Measurements from ENCODE around the gene ETV5. TPM values are rescaled to one million over a fixed set of nuclear protein-coding genes. Genes with fewer than 3 reads are reported as not detected.

ETV5 gene
- total and polyA plus RNA-seq, 12 donors: 1.5 to 12.6 (median 5.3) TPM

DNA sequence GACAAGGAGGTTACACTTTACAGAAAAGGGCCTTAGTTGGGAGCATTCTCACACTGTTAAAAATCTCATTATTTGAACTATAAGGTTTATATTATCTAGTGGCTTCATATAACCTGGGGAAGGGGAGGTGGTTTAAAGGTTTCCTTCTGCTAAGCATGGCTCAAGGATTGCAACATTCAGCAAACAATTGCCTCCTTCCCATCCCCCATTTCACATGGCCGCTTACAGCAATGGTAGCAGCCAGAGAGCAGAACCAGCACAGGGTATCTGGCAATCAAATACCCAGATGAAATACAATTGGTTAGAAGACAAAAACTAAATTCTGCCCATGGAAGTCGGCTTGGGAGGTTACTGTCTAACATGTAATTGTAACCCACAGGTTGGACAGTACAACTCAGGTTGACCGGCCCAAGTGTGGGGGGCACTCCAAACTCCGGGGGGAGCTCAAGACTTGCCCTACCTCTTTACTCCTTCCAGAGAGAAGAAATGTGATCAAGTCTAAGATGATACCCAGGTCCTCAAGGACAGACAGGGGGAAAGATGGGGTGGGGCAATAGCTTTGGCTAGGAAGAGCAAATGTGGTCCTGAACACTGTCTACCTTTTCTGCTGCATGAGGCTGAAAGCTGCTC, 15.5 kb downstream of the ETV5 start:
- TF ChIP-seq, protein P1, sequence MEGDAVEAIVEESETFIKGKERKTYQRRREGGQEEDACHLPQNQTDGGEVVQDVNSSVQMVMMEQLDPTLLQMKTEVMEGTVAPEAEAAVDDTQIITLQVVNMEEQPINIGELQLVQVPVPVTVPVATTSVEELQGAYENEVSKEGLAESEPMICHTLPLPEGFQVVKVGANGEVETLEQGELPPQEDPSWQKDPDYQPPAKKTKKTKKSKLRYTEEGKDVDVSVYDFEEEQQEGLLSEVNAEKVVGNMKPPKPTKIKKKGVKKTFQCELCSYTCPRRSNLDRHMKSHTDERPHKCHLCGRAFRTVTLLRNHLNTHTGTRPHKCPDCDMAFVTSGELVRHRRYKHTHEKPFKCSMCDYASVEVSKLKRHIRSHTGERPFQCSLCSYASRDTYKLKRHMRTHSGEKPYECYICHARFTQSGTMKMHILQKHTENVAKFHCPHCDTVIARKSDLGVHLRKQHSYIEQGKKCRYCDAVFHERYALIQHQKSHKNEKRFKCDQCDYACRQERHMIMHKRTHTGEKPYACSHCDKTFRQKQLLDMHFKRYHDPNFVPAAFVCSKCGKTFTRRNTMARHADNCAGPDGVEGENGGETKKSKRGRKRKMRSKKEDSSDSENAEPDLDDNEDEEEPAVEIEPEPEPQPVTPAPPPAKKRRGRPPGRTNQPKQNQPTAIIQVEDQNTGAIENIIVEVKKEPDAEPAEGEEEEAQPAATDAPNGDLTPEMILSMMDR (IDR thresholded peaks at IDR 0.05): no peak
- intact Hi-C loops (cut with DNase I): no loop called here
- Histone ChIP-seq H3K9me3 (no peaks in the 10 kb centered on the region), H3K36me3 (no peaks in the 10 kb centered on the region), H3K27me3 (peaks cover 0 to 1% (median 0%) of the 10 kb centered on the region in 7 donors), H3K27ac (no peak overlapping the region), H3K4me1 (peaks cover 3 to 46% (median 19%) of the 10 kb centered on the region in 9 donors), H3K4me3 (no peak overlapping the region)
- WGBS, 2 donors: 85 to 97% methylated on average over 4 of the region's 4 CpGs
- no peak for DNase-seq
- no peak for ATAC-seq

DNA sequence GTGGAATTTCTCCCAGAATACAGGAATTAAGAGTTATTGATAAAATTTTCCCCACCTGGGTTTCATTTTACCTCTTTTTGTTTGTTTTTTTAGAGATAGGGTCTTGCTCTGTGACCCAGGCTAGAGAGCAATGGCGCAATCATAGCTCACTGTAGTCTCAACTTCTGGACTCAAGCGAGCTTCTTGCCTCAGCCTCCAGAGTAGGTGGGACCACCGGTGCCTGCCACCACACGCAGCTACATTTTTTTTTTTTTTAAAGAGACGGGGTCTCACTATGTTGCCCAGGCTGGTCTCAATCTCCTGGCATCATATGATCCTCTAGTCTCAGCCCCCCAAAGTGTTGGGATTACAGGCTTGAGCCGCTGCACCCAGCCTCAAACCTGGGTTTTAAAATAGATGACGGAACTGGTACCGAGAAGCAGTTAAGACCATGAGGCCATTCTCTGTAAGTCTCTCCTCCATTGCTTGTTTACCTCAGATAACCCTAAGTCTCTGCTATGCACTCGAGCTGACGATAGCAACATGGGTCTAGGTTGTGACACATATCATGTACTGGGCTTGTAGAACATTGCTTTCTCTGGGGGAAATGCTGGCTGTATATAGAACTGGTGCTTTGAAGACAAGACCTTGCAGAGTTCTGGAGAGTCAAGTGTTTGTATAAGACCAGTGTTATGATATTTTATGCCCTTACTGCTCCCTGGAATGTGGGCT, 16.4 kb downstream of the ETV5 start:
- Histone ChIP-seq H3K27me3 (no peaks in the 10 kb centered on the region), H3K36me3 (peaks cover 0 to 4% (median 0%) of the 10 kb centered on the region in 9 donors), H3K4me3 (no peak overlapping the region), H3K9me3 (no peaks in the 10 kb centered on the region), H3K27ac (no peak overlapping the region), H3K4me1 (peaks cover 3 to 38% (median 10%) of the 10 kb centered on the region in 9 donors)
- DNase-seq (no peak), ATAC-seq (no peak)
- TF ChIP-seq, protein P1 (IDR thresholded peaks at IDR 0.05): no peak
- WGBS, 2 donors: 78 to 86% methylated on average over 10 of the region's 10 CpGs
- intact Hi-C loops (cut with DNase I): no loop called here

DNA sequence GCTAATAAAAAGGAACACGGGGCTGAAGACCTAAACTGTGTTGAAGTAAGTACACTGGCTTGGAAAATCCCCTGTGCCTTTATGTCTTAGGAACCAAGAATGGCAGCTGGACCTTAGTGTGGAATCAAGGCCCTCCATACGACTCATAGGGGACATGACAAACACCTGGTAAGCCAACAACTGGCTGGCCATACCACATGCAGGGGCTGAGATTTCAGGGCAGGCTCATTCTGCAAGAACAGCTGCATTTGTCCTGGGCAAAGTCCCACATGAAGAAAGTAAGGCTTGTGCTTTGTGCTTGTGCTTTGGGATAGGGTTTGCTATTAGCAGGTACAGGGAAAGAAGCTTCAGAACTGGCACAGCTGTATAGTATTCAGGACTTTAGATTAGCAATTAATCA, 18.0 kb downstream of the ETV5 start:
- Histone ChIP-seq H3K4me3 (no peak overlapping the region), H3K27me3 (no peaks in the 10 kb centered on the region), H3K36me3 (peaks cover 0 to 5% (median 0%) of the 10 kb centered on the region in 9 donors), H3K27ac (no peak overlapping the region), H3K4me1 (peaks cover 0 to 22% (median 0%) of the 10 kb centered on the region in 9 donors), H3K9me3 (no peaks in the 10 kb centered on the region)
- intact Hi-C loops (cut with DNase I): no loop called here
- WGBS, 2 donors: 92 to 95% methylated on average over 2 of the region's 2 CpGs
- ATAC-seq: no peak
- TF ChIP-seq, protein P1 (IDR thresholded peaks at IDR 0.05): no peak
- DNase-seq: no peak

DNA sequence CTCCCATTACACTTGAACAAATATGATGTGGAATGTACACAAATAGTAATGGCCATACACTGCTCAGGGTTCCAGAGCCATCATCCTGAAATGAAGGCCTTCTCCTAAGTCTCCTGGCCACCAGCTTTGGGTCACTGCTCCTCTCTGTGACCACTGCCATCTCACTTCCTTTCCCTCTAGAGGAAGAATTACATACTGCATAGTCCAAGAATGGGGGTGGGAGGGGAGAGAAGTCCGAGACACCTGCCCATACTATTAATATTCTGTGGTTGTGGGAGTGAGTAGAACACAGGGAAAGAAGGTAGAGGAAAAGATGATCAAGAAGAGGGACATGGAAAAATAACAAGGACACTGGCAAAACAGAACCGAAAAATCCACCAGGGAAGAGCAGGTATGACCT, 20.6 kb downstream of the ETV5 start:
- H3K36me3 ChIP-seq: peaks cover 0 to 5% (median 0%) of the 10 kb centered on the region in 9 donors
- H3K27ac ChIP-seq: no peak overlapping the region
- peaks cover 0 to 9% (median 0%) of the 10 kb centered on the region in 9 donors for H3K4me1 ChIP-seq
- no peaks in the 10 kb centered on the region for H3K27me3 ChIP-seq
- DNase-seq (no peak), ATAC-seq (no peak)
- intact Hi-C loops (cut with DNase I): no loop called here
- H3K9me3 ChIP-seq: no peaks in the 10 kb centered on the region
- TF ChIP-seq, protein P1 (IDR thresholded peaks at IDR 0.05): no peak
- 90% methylated on average over 2 of the region's 2 CpGs for WGBS, 2 donors
- H3K4me3 ChIP-seq: no peak overlapping the region
